ENCODE data around the gene VTI1A.

The VTI1A gene

GRCh38 chr10:112801004-112801403 lies 354.0 kb downstream of the VTI1A start:
- DNase-seq (ENCODE audit: low read depth in 2 of 3, low spot score in 1 of 3): no peak

- DNase-seq (ENCODE audit: low read depth in 2 of 3, low spot score in 1 of 3): no peak
These were observed 354.7 kb downstream of the VTI1A start for GRCh38 chr10:112801748-112802147.

- DNase-seq (ENCODE audit: low read depth in 2 of 3, low spot score in 1 of 3): no peak
These were observed 355.5 kb downstream of the VTI1A start for GRCh38 chr10:112802411-112803022.

- no peak for DNase-seq (ENCODE audit: low read depth in 2 of 3, low spot score in 1 of 3)
These were observed 357.0 kb downstream of the VTI1A start for GRCh38 chr10:112803961-112804401.

- no peak for DNase-seq (ENCODE audit: low read depth in 2 of 3, low spot score in 1 of 3)
These were observed 358.2 kb downstream of the VTI1A start for GRCh38 chr10:112805254-112805590.

- DNase-seq (ENCODE audit: low read depth in 2 of 3, low spot score in 1 of 3): no peak
These were observed 358.7 kb downstream of the VTI1A start for GRCh38 chr10:112805701-112806100.

GRCh38 chr10:112807013-112807412 lies 360.0 kb downstream of the VTI1A start:
- no peak for DNase-seq (ENCODE audit: low read depth in 2 of 3, low spot score in 1 of 3)

- DNase-seq (ENCODE audit: low read depth in 2 of 3, low spot score in 1 of 3): no peak
These were observed 362.7 kb downstream of the VTI1A start for GRCh38 chr10:112809736-112810135.

GRCh38 chr10:112810711-112811151 lies 363.7 kb downstream of the VTI1A start:
- DNase-seq (ENCODE audit: low read depth in 2 of 3, low spot score in 1 of 3): no peak

- no peak for DNase-seq (ENCODE audit: low read depth in 2 of 3, low spot score in 1 of 3)
These were observed 364.9 kb downstream of the VTI1A start for GRCh38 chr10:112811741-112812551.

- DNase-seq (ENCODE audit: low read depth in 2 of 3, low spot score in 1 of 3): no peak
These were observed 365.6 kb downstream of the VTI1A start for GRCh38 chr10:112812586-112812985.

- DNase-seq (ENCODE audit: low read depth in 2 of 3, low spot score in 1 of 3): no peak
These were observed 367.0 kb downstream of the VTI1A start for GRCh38 chr10:112813866-112814591.

GRCh38 chr10:112815269-112816032 lies 368.4 kb downstream of the VTI1A start:
- DNase-seq (ENCODE audit: low read depth in 2 of 3, low spot score in 1 of 3): no peak

- DNase-seq (ENCODE audit: low read depth in 2 of 3, low spot score in 1 of 3): no peak
These were observed 369.0 kb downstream of the VTI1A start for GRCh38 chr10:112816033-112816430.

- no peak for DNase-seq (ENCODE audit: low read depth in 2 of 3, low spot score in 1 of 3)
These were observed 369.9 kb downstream of the VTI1A start for GRCh38 chr10:112816891-112817290.

- DNase-seq (ENCODE audit: low read depth in 2 of 3, low spot score in 1 of 3): no peak
These were observed 371.2 kb downstream of the VTI1A start for GRCh38 chr10:112817981-112818777.

- DNase-seq (ENCODE audit: low read depth in 2 of 3, low spot score in 1 of 3): no peak
These were observed 372.2 kb downstream of the VTI1A start for GRCh38 chr10:112819231-112819630.

GRCh38 chr10:112820320-112820719 lies 373.3 kb downstream of the VTI1A start:
- DNase-seq (ENCODE audit: low read depth in 2 of 3, low spot score in 1 of 3): no peak

GRCh38 chr10:112821038-112821437 lies 374.0 kb downstream of the VTI1A start:
- no peak for DNase-seq (ENCODE audit: low read depth in 2 of 3, low spot score in 1 of 3)

GRCh38 chr10:112821663-112822062 lies 374.6 kb downstream of the VTI1A start:
- DNase-seq (ENCODE audit: low read depth in 2 of 3, low spot score in 1 of 3): no peak

All from stimulated activated CD4-positive, alpha-beta T cell treated with anti-CD3 and anti-CD28 coated beads, Interleukin-12 subunit alpha, Interleukin-12 subunit beta, amount 100 ng/mL, for 48 hours (primary cell).